Measurements from ENCODE around the gene SETD2.

DNA sequence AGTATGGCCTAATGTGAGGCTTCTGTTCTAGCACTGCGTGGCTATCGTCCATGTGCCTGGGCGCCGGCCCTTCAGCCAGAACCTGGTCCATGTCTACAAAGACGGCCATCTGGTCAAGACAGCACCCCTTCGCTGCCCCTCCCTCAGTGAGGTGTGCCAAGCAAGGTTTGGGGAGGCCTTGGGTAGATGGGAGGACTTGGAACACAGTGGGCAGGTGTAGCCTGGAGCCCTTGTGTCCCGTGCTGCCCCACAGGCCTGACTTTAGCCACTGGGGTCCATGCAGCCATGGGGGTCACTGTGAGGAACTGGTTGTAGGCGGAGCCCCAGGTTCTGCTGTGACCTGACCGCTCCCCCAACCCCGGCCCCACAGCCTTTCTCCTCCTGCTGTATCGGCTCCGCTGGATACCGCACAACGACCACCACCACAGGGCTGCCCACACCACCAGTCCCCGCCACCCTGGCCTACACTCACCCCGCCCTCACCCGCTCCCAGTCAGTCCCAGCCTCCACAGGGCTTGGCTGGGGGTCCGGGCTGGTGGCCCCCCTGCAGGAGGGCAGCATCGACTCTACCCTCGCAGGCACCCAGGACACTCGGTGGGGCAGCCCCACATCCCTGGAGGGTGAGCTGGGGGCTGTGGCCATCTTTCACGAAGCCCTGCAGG, 167.9 kb downstream of the SETD2 start:
- TF ChIP-seq, protein P1, sequence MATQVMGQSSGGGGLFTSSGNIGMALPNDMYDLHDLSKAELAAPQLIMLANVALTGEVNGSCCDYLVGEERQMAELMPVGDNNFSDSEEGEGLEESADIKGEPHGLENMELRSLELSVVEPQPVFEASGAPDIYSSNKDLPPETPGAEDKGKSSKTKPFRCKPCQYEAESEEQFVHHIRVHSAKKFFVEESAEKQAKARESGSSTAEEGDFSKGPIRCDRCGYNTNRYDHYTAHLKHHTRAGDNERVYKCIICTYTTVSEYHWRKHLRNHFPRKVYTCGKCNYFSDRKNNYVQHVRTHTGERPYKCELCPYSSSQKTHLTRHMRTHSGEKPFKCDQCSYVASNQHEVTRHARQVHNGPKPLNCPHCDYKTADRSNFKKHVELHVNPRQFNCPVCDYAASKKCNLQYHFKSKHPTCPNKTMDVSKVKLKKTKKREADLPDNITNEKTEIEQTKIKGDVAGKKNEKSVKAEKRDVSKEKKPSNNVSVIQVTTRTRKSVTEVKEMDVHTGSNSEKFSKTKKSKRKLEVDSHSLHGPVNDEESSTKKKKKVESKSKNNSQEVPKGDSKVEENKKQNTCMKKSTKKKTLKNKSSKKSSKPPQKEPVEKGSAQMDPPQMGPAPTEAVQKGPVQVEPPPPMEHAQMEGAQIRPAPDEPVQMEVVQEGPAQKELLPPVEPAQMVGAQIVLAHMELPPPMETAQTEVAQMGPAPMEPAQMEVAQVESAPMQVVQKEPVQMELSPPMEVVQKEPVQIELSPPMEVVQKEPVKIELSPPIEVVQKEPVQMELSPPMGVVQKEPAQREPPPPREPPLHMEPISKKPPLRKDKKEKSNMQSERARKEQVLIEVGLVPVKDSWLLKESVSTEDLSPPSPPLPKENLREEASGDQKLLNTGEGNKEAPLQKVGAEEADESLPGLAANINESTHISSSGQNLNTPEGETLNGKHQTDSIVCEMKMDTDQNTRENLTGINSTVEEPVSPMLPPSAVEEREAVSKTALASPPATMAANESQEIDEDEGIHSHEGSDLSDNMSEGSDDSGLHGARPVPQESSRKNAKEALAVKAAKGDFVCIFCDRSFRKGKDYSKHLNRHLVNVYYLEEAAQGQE (IDR thresholded peaks at IDR 0.05; ENCODE audit: low read depth) = no peak
- no peak for TF ChIP-seq CEBPB (IDR thresholded peaks at IDR 0.05)
- TF ChIP-seq FOXM1 (IDR thresholded peaks at IDR 0.05; ENCODE audit: borderline replicate concordance, low read depth) = no peak
